ENCODE data around the gene KMT2C. TPM values are rescaled to one million over a fixed set of nuclear protein-coding genes. Genes with fewer than 3 reads are reported as not detected.

The KMT2C gene
- total and polyA plus RNA-seq, 10 of the 15 experiments (the other 5 are each of a cell fraction or from before 2014, with no cell fraction given) = 3.3 to 45.2 (median 19.2) TPM

DNA sequence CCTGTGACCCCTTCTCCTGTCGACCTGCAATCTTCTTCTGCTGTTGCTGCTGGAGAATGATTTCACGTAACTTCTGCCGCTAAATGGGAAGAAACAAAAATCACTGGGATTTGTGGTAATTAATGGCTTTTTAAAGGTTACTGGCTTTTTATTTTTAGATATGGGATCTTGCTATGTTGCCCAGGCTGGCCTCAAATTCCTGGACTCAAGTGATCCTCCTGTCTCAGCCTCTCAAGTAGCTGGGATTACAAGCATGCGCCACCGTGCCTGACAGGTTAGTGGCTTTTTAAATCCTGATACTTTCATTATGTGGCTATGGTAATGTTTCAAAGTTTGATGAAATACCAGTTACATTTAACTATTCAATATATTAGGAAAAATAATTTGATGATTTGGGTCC lies 255.8 kb downstream of the KMT2C start:
- Histone ChIP-seq H3K27me3 (replicated peaks in 1 of 2; ENCODE audit: control insufficient read depth in 2 of 2, insufficient read depth in 2 of 2, low read length in 1 of 2) (no peaks in the 10 kb centered on the region), H3K4me3 (no peak overlapping the region), H3K9me3 (replicated peaks; ENCODE audit: control insufficient read depth, insufficient read depth, low read length) (no peaks in the 10 kb centered on the region), H3K4me1 (ENCODE audit: control insufficient read depth, insufficient read depth, low read length) (peaks cover 14% of the 10 kb centered on the region), H3K4me2 (ENCODE audit: control insufficient read depth, insufficient read depth) (no peak overlapping the region), H3K27ac (ENCODE audit: control insufficient read depth, insufficient read depth) (no peak overlapping the region), H3K36me3 (ENCODE audit: control insufficient read depth in 2 of 2, insufficient read depth in 2 of 2, low read length in 1 of 2) (peaks cover 16 to 39% of the 10 kb centered on the region in 2 experiments), H3K9ac (ENCODE audit: control insufficient read depth, insufficient read depth, low read length) (no peak overlapping the region), H2AFZ (ENCODE audit: control insufficient read depth, low read depth, low read length) (no peak overlapping the region), H3K79me2 (ENCODE audit: control insufficient read depth, insufficient read depth, low read length) (no peaks in the 10 kb centered on the region), H4K20me1 (ENCODE audit: control insufficient read depth, insufficient read depth) (no peaks in the 10 kb centered on the region)
- RAD21 ChIA-PET (ENCODE audit: unreplicated experiment) = no interaction called here
- no peak for DNase-seq (ENCODE audit: low read depth, low spot score)
- no peak for ATAC-seq
- TF ChIP-seq, protein P1, sequence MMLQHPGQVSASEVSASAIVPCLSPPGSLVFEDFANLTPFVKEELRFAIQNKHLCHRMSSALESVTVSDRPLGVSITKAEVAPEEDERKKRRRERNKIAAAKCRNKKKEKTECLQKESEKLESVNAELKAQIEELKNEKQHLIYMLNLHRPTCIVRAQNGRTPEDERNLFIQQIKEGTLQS (IDR thresholded peaks at IDR 0.05; ENCODE audit: borderline replicate concordance, extremely low read depth, low read depth, low read length) = no peak
- SMC1A ChIA-PET (ENCODE audit: uncharacterized antibody, unreplicated experiment) = interaction anchor here (1.3 kb wide), 1 partner anchor 10 kb away, joined by 3 read pairs; no protein-coding TSS in a partner anchor
- 97% methylated on average over 5 of the region's 5 CpGs for WGBS (ENCODE audit: insufficient coverage, insufficient replicate concordance, low lambda C conversion rate, missing lambda C conversion rate)
- CTCF ChIA-PET = interaction anchor here (0.9 kb wide), 1 partner anchor 18 kb away, joined by 3 read pairs; no protein-coding TSS in a partner anchor
- intact Hi-C loops (cut with micrococcal nuclease; ENCODE audit: unreplicated experiment) = no loop called here
- in situ Hi-C loops (cut with MboI) = no loop called here
- no peak for FAIRE-seq
- POLR2A ChIA-PET = interaction anchor here (0.6 kb wide), 1 partner anchor 211 kb away, joined by 4 read pairs; no protein-coding TSS in a partner anchor
- no TSS peak for BruUV-seq (replicated peaks)

DNA sequence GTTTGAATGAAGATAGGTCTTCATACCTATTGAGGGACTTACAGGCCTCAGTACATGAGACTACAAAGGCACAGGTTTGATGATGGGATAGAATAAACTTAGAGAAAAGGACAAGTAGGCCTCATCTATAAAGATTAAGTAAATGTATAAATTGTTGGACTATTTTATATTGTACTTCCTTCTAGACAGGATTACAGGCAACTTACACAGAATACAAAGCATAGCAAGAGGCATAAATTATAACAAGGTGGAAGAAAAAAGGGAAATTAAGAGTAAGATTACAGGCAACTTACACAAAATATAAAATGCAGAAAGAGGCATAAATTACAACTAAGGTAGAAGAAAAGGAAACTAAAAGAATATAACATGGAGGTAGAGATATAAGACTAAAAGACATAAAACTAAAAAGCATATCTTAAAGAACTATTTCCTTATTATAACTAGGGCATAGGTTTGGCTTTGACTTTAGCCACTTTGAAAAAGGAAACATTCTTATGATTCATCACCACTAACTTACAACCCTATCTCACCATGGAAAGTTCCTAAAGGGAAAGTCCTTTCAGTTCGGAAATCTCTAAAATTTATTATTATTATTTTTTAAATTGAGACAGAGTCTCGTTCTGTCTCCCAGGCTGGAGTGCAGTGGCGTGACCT lies 257.3 kb downstream of the KMT2C start:
- DNase-seq (ENCODE audit: low read depth, low spot score) (no peak), ATAC-seq (no peak), FAIRE-seq (no peak)
- POLR2A ChIA-PET = interaction anchor here (0.6 to 0.7 kb wide), 3 partner anchors 14 to 489 kb away, joined by 3 to 14 read pairs (median 7); no protein-coding TSS in a partner anchor
- H3K27ac ChIP-seq (ENCODE audit: control insufficient read depth, insufficient read depth) = no peak overlapping the region
- intact Hi-C loops (cut with micrococcal nuclease; ENCODE audit: unreplicated experiment) = no loop called here
- no peaks in the 10 kb centered on the region for H3K79me2 ChIP-seq (ENCODE audit: control insufficient read depth, insufficient read depth, low read length)
- CTCF ChIA-PET = no interaction called here
- no peak overlapping the region for H3K4me2 ChIP-seq (ENCODE audit: control insufficient read depth, insufficient read depth)
- H3K9ac ChIP-seq (ENCODE audit: control insufficient read depth, insufficient read depth, low read length) = no peak overlapping the region
- H2AFZ ChIP-seq (ENCODE audit: control insufficient read depth, low read depth, low read length) = no peak overlapping the region
- TF ChIP-seq, protein P2, sequence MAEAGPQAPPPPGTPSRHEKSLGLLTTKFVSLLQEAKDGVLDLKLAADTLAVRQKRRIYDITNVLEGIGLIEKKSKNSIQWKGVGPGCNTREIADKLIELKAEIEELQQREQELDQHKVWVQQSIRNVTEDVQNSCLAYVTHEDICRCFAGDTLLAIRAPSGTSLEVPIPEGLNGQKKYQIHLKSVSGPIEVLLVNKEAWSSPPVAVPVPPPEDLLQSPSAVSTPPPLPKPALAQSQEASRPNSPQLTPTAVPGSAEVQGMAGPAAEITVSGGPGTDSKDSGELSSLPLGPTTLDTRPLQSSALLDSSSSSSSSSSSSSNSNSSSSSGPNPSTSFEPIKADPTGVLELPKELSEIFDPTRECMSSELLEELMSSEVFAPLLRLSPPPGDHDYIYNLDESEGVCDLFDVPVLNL (IDR thresholded peaks at IDR 0.05; ENCODE audit: low read depth, low read length) = no peak
- TF ChIP-seq, protein P3, sequence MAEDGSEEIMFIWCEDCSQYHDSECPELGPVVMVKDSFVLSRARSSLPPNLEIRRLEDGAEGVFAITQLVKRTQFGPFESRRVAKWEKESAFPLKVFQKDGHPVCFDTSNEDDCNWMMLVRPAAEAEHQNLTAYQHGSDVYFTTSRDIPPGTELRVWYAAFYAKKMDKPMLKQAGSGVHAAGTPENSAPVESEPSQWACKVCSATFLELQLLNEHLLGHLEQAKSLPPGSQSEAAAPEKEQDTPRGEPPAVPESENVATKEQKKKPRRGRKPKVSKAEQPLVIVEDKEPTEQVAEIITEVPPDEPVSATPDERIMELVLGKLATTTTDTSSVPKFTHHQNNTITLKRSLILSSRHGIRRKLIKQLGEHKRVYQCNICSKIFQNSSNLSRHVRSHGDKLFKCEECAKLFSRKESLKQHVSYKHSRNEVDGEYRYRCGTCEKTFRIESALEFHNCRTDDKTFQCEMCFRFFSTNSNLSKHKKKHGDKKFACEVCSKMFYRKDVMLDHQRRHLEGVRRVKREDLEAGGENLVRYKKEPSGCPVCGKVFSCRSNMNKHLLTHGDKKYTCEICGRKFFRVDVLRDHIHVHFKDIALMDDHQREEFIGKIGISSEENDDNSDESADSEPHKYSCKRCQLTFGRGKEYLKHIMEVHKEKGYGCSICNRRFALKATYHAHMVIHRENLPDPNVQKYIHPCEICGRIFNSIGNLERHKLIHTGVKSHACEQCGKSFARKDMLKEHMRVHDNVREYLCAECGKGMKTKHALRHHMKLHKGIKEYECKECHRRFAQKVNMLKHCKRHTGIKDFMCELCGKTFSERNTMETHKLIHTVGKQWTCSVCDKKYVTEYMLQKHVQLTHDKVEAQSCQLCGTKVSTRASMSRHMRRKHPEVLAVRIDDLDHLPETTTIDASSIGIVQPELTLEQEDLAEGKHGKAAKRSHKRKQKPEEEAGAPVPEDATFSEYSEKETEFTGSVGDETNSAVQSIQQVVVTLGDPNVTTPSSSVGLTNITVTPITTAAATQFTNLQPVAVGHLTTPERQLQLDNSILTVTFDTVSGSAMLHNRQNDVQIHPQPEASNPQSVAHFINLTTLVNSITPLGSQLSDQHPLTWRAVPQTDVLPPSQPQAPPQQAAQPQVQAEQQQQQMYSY (CRISPR knock-in tag; IDR thresholded peaks at IDR 0.05) = no peak
- no peak for TF ChIP-seq HDGF (IDR thresholded peaks at IDR 0.05)
- no peak for TF ChIP-seq TAF1 (IDR thresholded peaks at IDR 0.05; ENCODE audit: borderline replicate concordance, low read depth, low read length)
- no peak for TF ChIP-seq RUNX3 (IDR thresholded peaks at IDR 0.05; ENCODE audit: low read length)
- TF ChIP-seq ZNF274 (IDR thresholded peaks at IDR 0.05; ENCODE audit: insufficient read depth, insufficient read length) = no peak
- TF ChIP-seq EP300 (IDR thresholded peaks at IDR 0.05; ENCODE audit: borderline replicate concordance in 1 of 2, control insufficient read depth in 1 of 2, low read depth in 2 of 2, low read length in 2 of 2) = no peak
- in situ Hi-C loops (cut with MboI) = no loop called here
- no TSS peak for BruUV-seq (replicated peaks)
- H3K4me3 ChIP-seq = no peak overlapping the region
- WGBS (ENCODE audit: insufficient coverage, insufficient replicate concordance, low lambda C conversion rate, missing lambda C conversion rate) = 33% methylated on average over 3 of the region's 3 CpGs
- H4K20me1 ChIP-seq (ENCODE audit: control insufficient read depth, insufficient read depth) = no peaks in the 10 kb centered on the region
- SMC1A ChIA-PET (ENCODE audit: uncharacterized antibody, unreplicated experiment) = interaction anchor here (1.0 kb wide), 1 partner anchor 157 kb away, joined by 3 read pairs; no protein-coding TSS in a partner anchor
- peaks cover 14% of the 10 kb centered on the region for H3K4me1 ChIP-seq (ENCODE audit: control insufficient read depth, insufficient read depth, low read length)
- H3K36me3 ChIP-seq (ENCODE audit: control insufficient read depth in 2 of 2, insufficient read depth in 2 of 2, low read length in 1 of 2) = peaks cover 16 to 39% of the 10 kb centered on the region in 2 experiments
- no peaks in the 10 kb centered on the region for H3K9me3 ChIP-seq (replicated peaks; ENCODE audit: control insufficient read depth, insufficient read depth, low read length)
- no peaks in the 10 kb centered on the region for H3K27me3 ChIP-seq (replicated peaks in 1 of 2; ENCODE audit: control insufficient read depth in 2 of 2, insufficient read depth in 2 of 2, low read length in 1 of 2)
- RAD21 ChIA-PET (ENCODE audit: unreplicated experiment) = interaction anchor here (0.6 kb wide), 1 partner anchor 18 kb away, joined by 6 read pairs; no protein-coding TSS in a partner anchor

Measured in GM12878 (cell line).